Suprapubic skin (tissue), 4 donors: ENCODE measurements around the gene DISC1. TPM values are rescaled to one million over a fixed set of nuclear protein-coding genes. Genes with fewer than 3 reads are reported as not detected.

Source experiments
- DNase-seq, 2 donors: peaks; one replicate each; pipeline ENCODE4 v3.0.0-alpha.2; 2019; ENCODE audit warnings: low spot score in 2 of 2
- H3K27ac ChIP-seq: fragments of 200-600 bp; sonication (generic); one replicate; pipeline ENCODE4 v1.5.1; 2019
- H3K27me3 ChIP-seq: fragments of 200-600 bp; sonication (generic); one replicate; pipeline ENCODE4 v1.5.1; 2019
- H3K36me3 ChIP-seq: fragments of 200-600 bp; sonication (generic); one replicate; pipeline ENCODE4 v1.5.1; 2019
- H3K4me1 ChIP-seq: fragments of 200-600 bp; sonication (generic); one replicate; pipeline ENCODE4 v1.5.1; 2019
- H3K4me3 ChIP-seq: fragments of 200-600 bp; sonication (generic); one replicate; pipeline ENCODE4 v1.5.1; 2019; ENCODE audit warnings: mild to moderate bottlenecking
- H3K9me3 ChIP-seq: fragments of 200-600 bp; sonication (generic); one replicate; pipeline ENCODE4 v1.5.1; 2019
- CTCF ChIP-seq, 2 donors: fragments of 200-600 bp in 1 of 2; fragments of 450-650 bp in 1 of 2; sonication (generic) in 1 of 2; IDR thresholded peaks; one replicate each; pipeline ENCODE4 v1.5.1; 2016 to 2019; ENCODE audit warnings: antibody characterized with exemption in 2 of 2, mild to moderate bottlenecking in 1 of 2, moderate library complexity in 1 of 2
- EP300 ChIP-seq: sonication (generic); formaldehyde crosslinking; IDR thresholded peaks from one replicate; pipeline ENCODE4 v1.6.1; 2017; ENCODE audit warnings: antibody characterized with exemption
- POLR2A ChIP-seq, 2 donors: fragments of 450-650 bp; IDR thresholded peaks; one replicate each; pipeline ENCODE4 v1.6.1; 2017; ENCODE audit warnings: antibody characterized with exemption in 2 of 2, mild to moderate bottlenecking in 2 of 2, moderate library complexity in 2 of 2
- POLR2AphosphoS5 ChIP-seq, 3 donors: sonication (generic); formaldehyde crosslinking; IDR thresholded peaks; one replicate each; pipeline ENCODE4 v1.6.1; 2017; ENCODE audit warnings: antibody characterized with exemption in 3 of 3
- WGBS: methylation state at CpG from one replicate; pipeline ENCODE4 v1.1.5; 2018; 5-methylcytosine and 5-hydroxymethylcytosine counted together
- total RNA-seq, 4 donors: library from RNA; depleted of rRNA; stranded (reverse); fragments of >200 nt; gene quantifications; one replicate each; pipeline ENCODE4 v1.1.0, GENCODE V29; 2016

Gene DISC1
- total RNA-seq, 4 donors from 2014 or later, result 3.0 to 8.4 (median 5.2) TPM

GRCh38 chr1:231774719-231775335 is 148.2 kb downstream of the DISC1 start:
- 90% methylated on average over 4 of the region's 4 CpGs for WGBS
- DNase-seq, result no peak
- Histone ChIP-seq H3K27ac (no peak overlapping the region), H3K4me3 (no peak overlapping the region), H3K36me3 (peaks cover 7% of the 10 kb centered on the region), H3K27me3 (no peaks in the 10 kb centered on the region), H3K9me3 (no peaks in the 10 kb centered on the region), H3K4me1 (peaks cover 20% of the 10 kb centered on the region)
- TF ChIP-seq POLR2A (IDR thresholded peaks at IDR 0.05), result no peak
- no peak for TF ChIP-seq EP300
- no peak for TF ChIP-seq CTCF (IDR thresholded peaks at IDR 0.05)
- TF ChIP-seq POLR2AphosphoS5 (IDR thresholded peaks at IDR 0.05), result no peak

GRCh38 chr1:231776010-231776756 is 149.6 kb downstream of the DISC1 start:
- peaks cover 20% of the 10 kb centered on the region for H3K4me1 ChIP-seq
- H3K36me3 ChIP-seq, result peaks cover 3% of the 10 kb centered on the region
- H3K4me3 ChIP-seq, result no peak overlapping the region
- TF ChIP-seq POLR2AphosphoS5 (IDR thresholded peaks at IDR 0.05) (no peak), CTCF (IDR thresholded peaks at IDR 0.05) (no peak), EP300 (no peak), POLR2A (IDR thresholded peaks at IDR 0.05) (no peak)
- DNase-seq, result no peak
- H3K27ac ChIP-seq, result no peak overlapping the region
- H3K27me3 ChIP-seq, result no peaks in the 10 kb centered on the region
- 79% methylated on average over 7 of the region's 10 CpGs for WGBS
- H3K9me3 ChIP-seq, result no peaks in the 10 kb centered on the region

GRCh38 chr1:231776757-231777062 is 150.1 kb downstream of the DISC1 start:
- H3K4me1 ChIP-seq, result peaks cover 20% of the 10 kb centered on the region
- H3K4me3 ChIP-seq, result no peak overlapping the region
- no peaks in the 10 kb centered on the region for H3K9me3 ChIP-seq
- no peaks in the 10 kb centered on the region for H3K36me3 ChIP-seq
- H3K27ac ChIP-seq, result no peak overlapping the region
- 66% methylated on average over 5 of the region's 5 CpGs for WGBS
- H3K27me3 ChIP-seq, result no peaks in the 10 kb centered on the region
- DNase-seq, result no peak
- TF ChIP-seq POLR2AphosphoS5 (IDR thresholded peaks at IDR 0.05) (no peak), CTCF (IDR thresholded peaks at IDR 0.05) (no peak), POLR2A (IDR thresholded peaks at IDR 0.05) (no peak), EP300 (no peak)

GRCh38 chr1:231778009-231778719 is 151.6 kb downstream of the DISC1 start:
- Histone ChIP-seq H3K27ac (peak overlapping the region; percentile 52), H3K27me3 (no peaks in the 10 kb centered on the region), H3K4me3 (no peak overlapping the region), H3K4me1 (peaks cover 24% of the 10 kb centered on the region), H3K9me3 (no peaks in the 10 kb centered on the region), H3K36me3 (no peaks in the 10 kb centered on the region)
- 45% methylated on average over 9 of the region's 9 CpGs for WGBS
- DNase-seq, result peak in 1 of 2 donors; percentile 71
- TF ChIP-seq EP300 (no peak), CTCF (IDR thresholded peaks at IDR 0.05) (no peak), POLR2AphosphoS5 (IDR thresholded peaks at IDR 0.05) (no peak), POLR2A (IDR thresholded peaks at IDR 0.05) (no peak)

- Histone ChIP-seq H3K36me3 (no peaks in the 10 kb centered on the region), H3K4me3 (no peak overlapping the region), H3K27me3 (no peaks in the 10 kb centered on the region), H3K9me3 (no peaks in the 10 kb centered on the region), H3K27ac (no peak overlapping the region), H3K4me1 (peaks cover 24% of the 10 kb centered on the region)
- DNase-seq, result no peak
- TF ChIP-seq POLR2AphosphoS5 (IDR thresholded peaks at IDR 0.05), result no peak
- no peak for TF ChIP-seq POLR2A (IDR thresholded peaks at IDR 0.05)
- TF ChIP-seq EP300, result no peak
- no peak for TF ChIP-seq CTCF (IDR thresholded peaks at IDR 0.05)
- 89% methylated on average over 3 of the region's 3 CpGs for WGBS
Measured at GRCh38 chr1:231779081-231779480, 152.5 kb downstream of the DISC1 start.
